C4-2B (cell line): ENCODE measurements around the gene ANKRD11.

ENCODE experiments used
- CTCF ChIP-seq: fragments of 450-650 bp; conservative IDR thresholded peaks from 2 replicates; pipeline ENCODE4 v1.5.1; 2017; ENCODE audit warnings: mild to moderate bottlenecking
- ZFX ChIP-seq: fragments of 450-650 bp; IDR thresholded peaks from 2 replicates; pipeline ENCODE4 v1.6.1; 2017

GRCh38 chr16:89359264-89360147 is 130.9 kb downstream of the ANKRD11 start:
- TF ChIP-seq CTCF (no peak), ZFX (no peak)
